ENCODE results near the gene MAGI2. TPM values are rescaled to one million over a fixed set of nuclear protein-coding genes. Genes with fewer than 3 reads are reported as not detected.
"Not testable (repeated sequence)": the region's sequence is repeated elsewhere in the genome, so short reads cannot be mapped to it uniquely, and the experiment has no call there.

Gene MAGI2
- total RNA-seq, 1 experiment from 2014 or later: 2.0 TPM

DNA sequence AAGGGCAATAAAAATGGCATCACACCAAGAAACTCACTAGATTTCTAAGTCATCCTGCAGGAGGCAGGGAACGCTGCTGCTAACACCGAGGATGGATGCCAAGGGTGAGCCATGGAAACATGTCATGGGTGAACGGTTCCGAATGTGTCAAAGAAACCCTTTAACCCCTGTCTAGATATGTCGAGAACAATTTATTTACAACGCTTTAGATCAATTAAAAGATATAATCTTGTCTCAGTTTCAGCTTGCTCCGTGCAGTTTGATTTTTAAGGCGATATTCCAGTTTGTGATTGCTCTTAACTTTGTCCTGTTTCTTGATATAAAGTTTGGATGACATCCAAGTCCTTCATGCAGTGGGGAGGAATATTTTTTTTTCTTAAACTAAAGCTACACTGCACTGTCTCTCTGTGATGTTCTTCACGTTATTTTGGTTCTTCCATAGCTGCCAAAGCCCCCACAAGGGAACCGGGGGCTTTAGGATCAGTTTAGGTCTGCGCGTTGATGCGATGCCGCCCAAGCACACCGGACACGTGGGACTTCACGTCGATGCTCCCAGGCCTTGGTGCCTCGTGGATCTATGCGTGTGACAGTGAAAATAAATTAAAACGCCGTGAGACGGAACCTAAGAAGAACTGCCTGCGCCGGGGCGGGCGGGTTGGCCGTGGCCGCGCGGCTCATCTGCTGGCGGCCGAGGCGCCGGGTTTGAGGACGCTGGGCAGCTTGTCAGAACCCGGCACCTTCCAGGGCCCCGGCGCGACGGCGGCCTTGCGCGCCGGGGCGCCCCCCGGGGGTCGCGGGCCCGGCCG lies 1434.6 kb downstream of the MAGI2 start:
- no peak for DNase-seq (ENCODE audit: low read depth, low spot score)
- in situ Hi-C loops (cut with HindIII; ENCODE audit: low pct_unique_long_range_greater_than_20kb, low sequenced_read_pairs): no loop called here

GRCh38 chr7:78017591-78018100 lies 1435.8 kb downstream of the MAGI2 start:
- DNase-seq (ENCODE audit: low read depth, low spot score): no peak
- in situ Hi-C loops (cut with HindIII; ENCODE audit: low pct_unique_long_range_greater_than_20kb, low sequenced_read_pairs): no loop called here

GRCh38 chr7:78015574-78016260 lies 1437.8 kb downstream of the MAGI2 start:
- DNase-seq (ENCODE audit: low read depth, low spot score): no peak
- in situ Hi-C loops (cut with HindIII; ENCODE audit: low pct_unique_long_range_greater_than_20kb, low sequenced_read_pairs): no loop called here

DNA sequence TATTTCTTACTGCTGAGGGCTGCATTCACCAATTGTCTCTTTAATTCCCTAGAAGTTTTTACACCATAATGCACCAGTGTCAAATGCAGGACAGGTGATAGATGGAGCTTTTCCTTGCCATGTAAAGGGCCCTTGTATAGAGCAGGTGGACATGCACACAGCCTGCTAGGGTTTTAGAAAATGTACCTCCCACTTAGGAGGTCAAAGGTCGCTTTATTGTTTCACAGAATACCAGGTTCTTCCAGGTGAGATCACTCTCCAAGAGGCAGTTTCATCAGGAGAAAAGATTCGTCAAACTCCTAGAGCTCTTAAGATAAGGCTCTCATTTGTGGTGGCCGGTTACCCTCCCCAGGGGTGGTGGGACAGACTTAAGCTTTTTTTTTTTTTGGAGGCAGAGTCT lies 1439.1 kb downstream of the MAGI2 start:
- DNase-seq (ENCODE audit: low read depth, low spot score): no peak
- in situ Hi-C loops (cut with HindIII; ENCODE audit: low pct_unique_long_range_greater_than_20kb, low sequenced_read_pairs): no loop called here

DNA sequence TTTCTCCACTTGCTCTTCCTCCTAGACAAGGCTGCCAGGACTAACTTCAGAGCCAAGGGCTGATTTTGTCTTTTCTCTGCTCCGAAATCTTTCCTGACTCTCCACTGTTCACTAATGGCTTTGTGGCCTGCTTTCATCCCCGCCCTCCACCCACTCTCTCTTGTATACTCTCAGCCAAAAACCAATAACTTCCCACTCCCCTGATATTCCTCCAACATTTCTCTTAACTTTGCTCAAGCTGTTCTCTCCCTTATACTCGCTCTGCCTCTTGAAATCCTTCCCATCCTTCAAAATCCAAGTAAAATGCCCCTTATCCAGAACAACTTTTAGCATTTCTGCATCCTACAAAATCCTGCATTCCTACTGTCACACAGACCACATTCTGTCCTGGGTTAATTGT lies 1440.1 kb downstream of the MAGI2 start:
- DNase-seq (ENCODE audit: low read depth, low spot score): no peak
- in situ Hi-C loops (cut with HindIII; ENCODE audit: low pct_unique_long_range_greater_than_20kb, low sequenced_read_pairs): no loop called here

GRCh38 chr7:78011642-78012041 lies 1441.8 kb downstream of the MAGI2 start:
- no peak for DNase-seq (ENCODE audit: low read depth, low spot score)
- in situ Hi-C loops (cut with HindIII; ENCODE audit: low pct_unique_long_range_greater_than_20kb, low sequenced_read_pairs): no loop called here

DNA sequence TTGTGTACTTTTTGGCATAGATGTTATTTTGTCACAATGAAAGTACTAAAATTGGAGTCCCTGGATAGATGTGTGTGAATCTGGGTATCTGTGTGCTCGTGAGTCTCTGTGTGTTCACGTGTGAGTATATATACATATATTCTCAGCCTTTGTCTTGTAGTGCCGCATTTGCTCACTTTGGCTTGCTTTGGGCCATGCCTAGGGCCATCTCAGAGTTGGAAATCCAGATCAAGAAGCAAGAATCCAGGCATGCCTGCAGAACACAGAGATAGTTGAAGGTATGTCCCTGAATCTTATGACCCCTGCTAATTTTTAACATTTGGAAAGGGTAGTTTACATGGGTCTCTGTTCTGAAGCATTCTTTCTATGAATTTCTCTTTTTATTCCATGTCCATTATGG lies 1446.2 kb downstream of the MAGI2 start:
- in situ Hi-C loops (cut with HindIII; ENCODE audit: low pct_unique_long_range_greater_than_20kb, low sequenced_read_pairs): no loop called here
- no peak for DNase-seq (ENCODE audit: low read depth, low spot score)

DNA sequence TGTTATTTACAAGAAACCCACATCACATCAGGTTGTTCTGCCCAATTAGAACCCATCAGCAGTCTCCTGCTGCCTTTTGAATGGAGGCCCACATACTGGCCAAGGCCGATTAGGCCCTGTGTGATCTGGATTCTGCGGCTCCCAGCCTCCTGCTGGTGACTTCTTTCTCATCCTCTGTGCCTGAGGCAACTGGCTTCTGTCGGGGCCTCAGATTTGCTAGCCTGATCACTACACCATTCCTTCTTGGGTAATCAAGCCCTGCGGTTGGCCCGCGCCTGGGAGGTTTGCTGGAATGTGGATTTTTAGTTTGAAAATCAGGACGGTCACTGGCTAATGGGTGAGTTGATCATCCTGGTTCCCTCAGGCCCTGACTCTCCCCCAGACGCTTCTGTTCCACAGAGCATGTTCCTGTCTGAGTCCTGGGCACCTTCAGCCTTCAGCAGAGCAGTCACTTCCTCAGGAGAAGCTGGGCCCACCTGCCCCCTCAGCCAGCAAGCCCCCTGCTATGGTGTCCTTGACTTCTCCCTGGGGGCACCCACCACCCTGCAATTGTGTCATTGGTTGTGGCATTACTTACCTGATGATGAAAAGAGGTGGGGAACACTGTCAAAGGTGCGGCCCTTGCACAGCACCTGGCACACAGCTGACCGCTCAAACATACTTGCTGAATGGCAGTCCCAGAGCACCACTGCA lies 1447.3 kb downstream of the MAGI2 start:
- DNase-seq (ENCODE audit: low read depth, low spot score): no peak
- in situ Hi-C loops (cut with HindIII; ENCODE audit: low pct_unique_long_range_greater_than_20kb, low sequenced_read_pairs): no loop called here

DNA sequence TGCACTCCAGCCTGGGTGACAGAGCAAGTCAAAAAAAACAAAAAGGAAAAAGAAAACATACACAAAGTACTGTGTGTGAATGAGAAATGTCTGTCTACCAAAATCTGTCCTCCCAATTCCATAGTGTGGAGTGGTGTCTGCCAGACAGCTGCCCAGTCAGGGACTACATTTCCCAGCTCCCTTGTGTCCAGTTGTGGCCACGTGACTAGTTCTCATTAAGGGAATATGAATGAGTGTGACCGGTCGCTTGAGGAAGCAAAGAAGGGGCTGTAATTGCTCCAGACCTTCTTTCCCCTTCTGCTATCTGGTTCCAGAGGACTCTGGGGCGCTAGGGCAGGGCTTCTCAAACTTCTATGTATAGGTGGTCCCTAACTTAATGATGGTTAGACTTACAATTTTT lies 1450.8 kb downstream of the MAGI2 start:
- no peak for DNase-seq (ENCODE audit: low read depth, low spot score)
- in situ Hi-C loops (cut with HindIII; ENCODE audit: low pct_unique_long_range_greater_than_20kb, low sequenced_read_pairs): no loop called here

DNA sequence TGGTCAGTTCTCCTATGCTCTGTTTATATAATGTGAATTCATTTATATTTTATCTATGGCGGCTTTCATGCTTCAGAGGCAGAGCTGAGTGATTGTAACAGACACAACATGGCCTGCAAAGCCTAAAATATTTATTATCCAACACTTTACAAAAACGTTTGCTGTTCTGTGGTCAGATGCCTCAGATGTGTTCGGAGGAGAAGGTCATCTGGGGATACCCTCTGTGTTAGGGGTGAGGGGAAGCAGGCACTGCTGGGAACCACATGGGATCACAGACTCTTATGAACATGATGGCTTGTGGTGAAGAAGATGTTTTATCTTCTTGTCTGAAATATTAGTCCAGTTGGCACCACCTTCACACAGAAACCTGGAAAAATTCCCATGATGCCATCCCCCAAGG lies 1451.4 kb downstream of the MAGI2 start:
- in situ Hi-C loops (cut with HindIII; ENCODE audit: low pct_unique_long_range_greater_than_20kb, low sequenced_read_pairs): no loop called here
- no peak for DNase-seq (ENCODE audit: low read depth, low spot score)

DNA sequence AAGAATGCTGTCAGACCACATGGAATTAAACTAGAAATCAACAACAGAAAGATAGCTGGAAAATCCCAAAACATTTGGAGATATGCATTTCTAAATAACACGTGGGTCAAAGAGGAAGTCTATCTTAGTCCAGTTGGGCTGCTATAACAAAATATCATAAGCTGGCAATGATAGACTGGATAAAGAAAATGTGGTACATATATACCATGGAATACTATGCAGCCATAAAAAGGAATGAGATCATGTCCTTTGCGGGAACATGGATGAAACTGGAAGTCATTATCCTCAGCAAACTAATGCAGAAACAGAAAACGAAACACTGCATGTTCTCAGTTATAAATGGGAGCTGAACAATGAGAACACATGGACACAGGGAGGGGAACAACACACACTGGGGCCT lies 1454.3 kb downstream of the MAGI2 start:
- DNase-seq (ENCODE audit: low read depth, low spot score); in situ Hi-C loops (cut with HindIII; ENCODE audit: low pct_unique_long_range_greater_than_20kb, low sequenced_read_pairs): not testable (repeated sequence)

GRCh38 chr7:77995717-77996116 lies 1457.8 kb downstream of the MAGI2 start:
- in situ Hi-C loops (cut with HindIII; ENCODE audit: low pct_unique_long_range_greater_than_20kb, low sequenced_read_pairs): no loop called here
- peak; percentile 37 for DNase-seq (ENCODE audit: low read depth, low spot score)

DNA sequence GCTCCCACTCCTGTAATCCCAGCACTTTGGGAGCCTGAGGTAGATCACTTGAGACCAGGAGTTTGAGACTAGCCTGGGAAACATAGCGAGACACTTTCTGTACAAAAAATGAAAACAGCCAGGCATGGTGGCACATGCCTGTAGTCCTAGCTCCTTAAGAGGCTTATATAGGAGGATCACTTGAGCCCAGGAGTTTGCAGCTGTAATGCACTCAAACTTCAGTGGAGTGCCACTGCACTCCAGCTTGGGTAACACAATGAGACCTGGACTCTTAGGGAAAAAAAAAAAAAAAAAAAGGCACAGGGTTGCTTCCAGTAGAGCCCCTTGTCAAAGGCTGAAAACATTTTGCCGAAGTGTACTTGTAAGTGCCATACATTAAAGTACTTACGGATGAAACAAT lies 1459.6 kb downstream of the MAGI2 start:
- DNase-seq (ENCODE audit: low read depth, low spot score): no peak
- in situ Hi-C loops (cut with HindIII; ENCODE audit: low pct_unique_long_range_greater_than_20kb, low sequenced_read_pairs): no loop called here

GRCh38 chr7:77991656-77992055 lies 1461.8 kb downstream of the MAGI2 start:
- in situ Hi-C loops (cut with HindIII; ENCODE audit: low pct_unique_long_range_greater_than_20kb, low sequenced_read_pairs): no loop called here
- no peak for DNase-seq (ENCODE audit: low read depth, low spot score)

DNA sequence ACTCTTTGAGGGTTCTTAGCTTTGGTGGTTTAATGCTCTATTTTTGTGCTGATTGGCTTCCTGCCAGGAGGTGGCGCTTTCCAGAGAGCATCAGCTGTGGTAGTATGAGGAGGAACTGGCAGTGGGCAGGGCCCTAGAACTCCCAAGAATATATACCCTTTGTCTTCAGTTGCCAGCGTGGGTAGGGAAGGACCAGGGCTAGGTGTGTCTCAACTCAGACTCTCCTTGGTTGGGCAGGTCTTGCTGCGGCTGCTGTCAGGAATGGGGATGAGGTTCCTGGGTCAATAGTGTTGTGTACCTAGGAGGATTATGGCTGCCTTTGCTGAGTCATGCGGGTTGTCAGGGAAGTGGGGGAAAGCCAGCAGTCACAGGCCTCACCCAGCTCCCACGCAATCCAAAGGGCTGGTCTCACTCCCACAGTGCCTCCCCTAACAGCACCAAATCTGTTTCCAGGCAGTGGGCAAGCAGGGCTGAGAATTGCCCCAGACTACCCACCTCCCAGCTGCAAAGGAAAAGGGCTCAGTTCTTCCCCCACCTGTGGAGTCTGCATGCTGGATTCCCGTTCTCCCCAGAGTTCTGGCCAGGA lies 1463.4 kb downstream of the MAGI2 start:
- peak; percentile 57 for DNase-seq (ENCODE audit: low read depth, low spot score)
- in situ Hi-C loops (cut with HindIII; ENCODE audit: low pct_unique_long_range_greater_than_20kb, low sequenced_read_pairs): no loop called here

- in situ Hi-C loops (cut with HindIII; ENCODE audit: low pct_unique_long_range_greater_than_20kb, low sequenced_read_pairs): no loop called here
- DNase-seq (ENCODE audit: low read depth, low spot score): no peak
Measured at GRCh38 chr7:77985974-77986339, 1467.5 kb downstream of the MAGI2 start.

DNA sequence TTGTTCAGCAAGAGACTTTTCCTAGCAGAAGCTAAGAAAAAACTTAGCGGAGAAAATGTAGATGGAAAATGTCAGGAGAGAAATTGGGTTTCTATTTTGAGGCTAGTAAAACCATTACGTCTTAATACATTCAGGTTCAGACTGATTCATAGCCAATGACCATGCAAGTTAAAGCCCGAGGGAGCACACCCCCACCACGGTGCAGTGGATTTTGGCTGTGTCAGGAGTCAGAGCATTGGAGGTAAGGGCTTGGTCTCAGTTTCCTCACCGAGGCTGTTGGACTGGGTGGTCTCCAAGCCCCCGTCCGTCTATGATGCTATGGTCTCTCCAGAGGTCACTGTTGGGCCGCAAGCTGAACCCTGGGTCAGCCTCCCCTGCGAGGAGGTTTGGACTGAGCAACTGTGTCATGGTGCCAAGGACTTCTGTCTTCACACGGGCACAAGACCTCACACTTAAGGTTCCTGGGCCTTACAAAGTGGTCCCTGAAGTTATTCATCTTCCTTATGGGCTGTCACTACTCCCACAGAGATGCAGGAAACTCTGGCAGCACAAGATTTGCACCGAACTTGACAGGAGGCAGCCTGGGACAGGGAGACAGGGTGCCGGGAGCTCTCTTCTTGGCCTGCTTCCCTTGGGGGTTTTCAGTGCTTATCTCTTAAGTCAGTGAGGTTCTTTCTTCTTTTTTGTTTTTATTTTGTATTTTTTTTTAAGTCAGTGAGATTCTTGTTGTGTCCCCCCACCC lies 1468.1 kb downstream of the MAGI2 start:
- in situ Hi-C loops (cut with HindIII; ENCODE audit: low pct_unique_long_range_greater_than_20kb, low sequenced_read_pairs): no loop called here
- no peak for DNase-seq (ENCODE audit: low read depth, low spot score)

GRCh38 chr7:77983973-77984372 lies 1469.5 kb downstream of the MAGI2 start:
- in situ Hi-C loops (cut with HindIII; ENCODE audit: low pct_unique_long_range_greater_than_20kb, low sequenced_read_pairs): no loop called here
- no peak for DNase-seq (ENCODE audit: low read depth, low spot score)

Data from SK-MEL-5 (cell line).